Measurements from ENCODE around the gene PDE6A.

DNA sequence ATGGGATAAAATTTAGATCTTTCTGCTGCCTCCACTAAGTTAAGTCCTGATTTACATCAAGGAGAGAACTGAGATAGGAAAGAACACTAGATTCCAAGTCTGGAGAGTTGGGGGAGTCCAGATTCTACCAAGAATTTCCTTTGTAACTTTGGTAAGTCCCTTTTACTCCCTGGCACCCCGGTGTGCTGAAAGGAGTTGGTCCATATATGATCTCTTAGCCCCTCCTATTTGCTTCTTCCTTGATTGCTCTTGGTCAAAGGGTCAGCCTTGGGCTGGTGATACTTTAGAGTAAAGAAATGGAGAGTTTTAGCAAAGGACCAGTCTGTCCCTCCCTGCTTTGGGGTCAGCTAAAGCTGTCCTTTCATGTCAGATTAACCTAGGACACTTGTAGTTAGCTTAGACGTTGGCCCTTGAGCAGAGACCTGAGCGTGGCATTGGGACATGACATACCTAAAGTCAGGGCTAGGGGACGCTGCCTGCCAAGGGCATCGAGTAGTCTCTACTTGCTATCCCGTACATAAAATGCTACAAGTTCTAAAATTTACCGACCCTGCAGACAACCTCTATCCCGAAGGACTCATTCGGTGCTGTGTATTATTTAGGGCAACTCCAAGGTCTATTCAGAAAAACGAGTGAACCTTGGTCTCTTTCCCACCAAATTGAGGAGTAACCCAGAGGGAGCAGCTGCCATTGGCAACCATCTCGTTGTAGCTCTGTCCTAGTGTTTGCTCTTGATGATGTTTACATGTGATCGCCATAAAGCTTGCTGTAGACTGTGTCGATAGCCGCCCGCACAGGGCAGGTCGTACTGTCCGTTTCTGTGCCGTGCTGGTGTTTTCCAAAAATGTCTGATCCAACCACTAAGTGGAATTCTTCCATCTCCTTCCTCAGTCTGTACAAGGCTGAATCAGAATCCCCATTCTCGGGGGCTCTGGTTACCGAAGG lies 94.4 kb downstream of the PDE6A start:
- TF ChIP-seq TAF1 (IDR thresholded peaks at IDR 0.05; ENCODE audit: low read depth, low read length) (no peak), POLR2AphosphoS5 (IDR thresholded peaks at IDR 0.05; ENCODE audit: low read depth, low read length) (no peak), ATF3 (IDR thresholded peaks at IDR 0.05; ENCODE audit: insufficient read depth, low read depth, low read length) (no peak), EP300 (IDR thresholded peaks at IDR 0.05; ENCODE audit: borderline replicate concordance in 1 of 2, low read depth in 2 of 2, low read length in 2 of 2) (no peak)
